Islet of Langerhans (tissue), 1 donor: ENCODE data around the gene ITPKC.
"Not testable (repeated sequence)": the region's sequence is repeated elsewhere in the genome, so short reads cannot be mapped to it uniquely, and the experiment has no call there.

Experiments used
- FAIRE-seq: peaks from one replicate; lab custom pipeline; 2011; peaks lifted over from hg19 to GRCh38; lab: Jason Lieb, UNC

ITPKC gene

DNA sequence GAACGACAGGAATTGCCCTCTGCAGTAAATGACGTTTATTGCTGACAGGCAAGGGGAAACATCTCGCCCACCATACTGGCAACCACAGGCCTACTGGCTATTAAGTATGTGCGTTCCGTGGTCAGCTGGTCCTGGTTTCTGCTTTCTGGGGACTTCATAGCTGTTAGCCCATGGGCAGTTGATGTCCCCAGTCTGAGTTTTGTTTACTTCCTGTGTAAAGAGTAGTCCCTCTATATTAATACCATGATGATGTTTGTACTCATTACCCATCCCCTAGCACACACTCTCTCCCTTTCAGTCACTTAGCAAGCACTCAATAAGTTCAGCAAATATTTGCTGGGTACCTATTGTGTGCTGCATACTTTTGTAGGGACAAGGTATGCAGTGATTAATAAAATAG lies 52.0 kb downstream of the ITPKC start:
- no peak for FAIRE-seq

DNA sequence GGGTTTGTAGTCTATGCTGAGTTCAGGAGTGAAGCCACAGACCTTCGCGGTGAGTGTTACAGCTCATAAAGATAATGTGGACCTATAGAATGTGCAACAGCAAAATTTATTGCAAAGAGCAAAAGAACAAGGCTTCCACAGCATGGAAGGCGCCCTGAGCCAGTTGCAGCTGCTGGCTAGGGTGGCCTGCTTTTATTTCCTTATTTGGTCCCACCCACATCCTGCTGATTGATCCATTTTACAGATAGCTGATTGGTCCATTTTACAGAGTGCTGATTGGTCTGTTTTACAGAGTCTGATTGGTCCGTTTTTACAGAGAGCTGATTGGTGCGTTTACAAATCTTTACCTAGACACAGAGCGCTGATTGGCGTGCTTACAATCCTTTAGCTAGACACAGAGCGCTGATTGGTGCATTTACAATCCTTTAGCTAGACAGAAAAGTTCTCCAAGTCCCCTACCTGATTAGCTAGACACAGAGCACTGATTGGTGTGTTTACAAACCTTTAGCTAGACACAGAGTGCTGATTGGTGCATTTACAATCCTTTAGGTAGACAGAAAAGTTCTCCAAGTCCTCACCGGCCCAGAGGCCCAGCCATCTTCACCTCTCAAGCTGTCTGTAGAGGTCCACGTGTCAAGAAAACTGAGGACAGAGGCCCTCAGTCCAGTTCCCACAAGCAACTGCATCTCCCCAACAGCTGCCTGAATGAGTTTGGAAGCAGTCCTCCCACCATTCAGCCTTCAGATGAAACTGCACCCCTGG lies 54.4 kb downstream of the ITPKC start:
- not testable (repeated sequence) for FAIRE-seq

DNA sequence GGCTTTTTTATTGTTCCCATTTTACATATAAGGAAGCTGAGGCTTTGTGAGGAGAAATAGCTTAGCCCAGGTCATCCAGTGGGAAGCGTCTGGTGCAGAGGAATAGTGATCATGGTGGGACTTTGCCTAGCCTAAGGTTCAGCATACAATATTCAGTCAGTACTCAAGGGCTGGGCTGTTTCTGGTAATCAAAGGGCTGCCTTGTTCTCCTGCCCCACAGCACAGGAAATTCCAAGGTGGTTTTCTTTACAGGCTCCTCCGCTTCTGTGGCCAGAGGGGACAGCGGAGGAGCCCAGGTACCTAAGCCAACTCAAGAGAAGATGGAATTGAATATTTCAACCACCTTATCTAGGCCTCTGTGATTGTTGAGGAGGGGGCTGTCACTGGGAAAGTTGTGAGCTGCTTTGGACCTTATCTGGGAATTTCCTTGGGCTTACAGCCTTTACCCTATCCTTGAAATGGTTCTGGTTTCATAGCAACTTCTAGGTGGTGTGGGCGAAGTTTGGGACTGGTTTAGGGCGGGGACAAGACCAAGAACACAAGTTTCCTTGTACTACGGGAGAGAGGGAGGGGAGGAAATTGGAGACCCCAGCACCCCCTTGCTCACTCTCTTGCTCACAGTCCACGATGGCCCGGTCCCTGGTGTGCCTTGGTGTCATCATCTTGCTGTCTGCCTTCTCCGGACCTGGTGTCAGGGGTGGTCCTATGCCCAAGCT lies 58.2 kb downstream of the ITPKC start, which contains the start of gene MIA:
Gene MIA (plus strand): TSS at position 606 of the 716 bp plus-strand sequence. CDS start 22 bp downstream, at position 628.
- no peak for FAIRE-seq

DNA sequence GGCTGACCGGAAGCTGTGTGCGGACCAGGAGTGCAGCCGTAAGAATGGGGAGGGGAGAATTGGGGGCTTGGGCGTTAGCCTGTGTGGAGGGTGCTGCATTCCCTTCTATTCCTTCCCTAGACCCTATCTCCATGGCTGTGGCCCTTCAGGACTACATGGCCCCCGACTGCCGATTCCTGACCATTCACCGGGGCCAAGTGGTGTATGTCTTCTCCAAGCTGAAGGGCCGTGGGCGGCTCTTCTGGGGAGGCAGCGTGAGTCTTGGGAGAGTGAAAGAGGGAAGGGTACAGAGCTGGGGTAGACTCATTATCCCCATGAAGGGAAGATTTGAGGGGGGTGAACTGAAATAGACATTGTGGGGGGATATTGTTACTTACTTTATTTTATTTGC lies 58.7 kb downstream of the ITPKC start:
- FAIRE-seq = no peak

DNA sequence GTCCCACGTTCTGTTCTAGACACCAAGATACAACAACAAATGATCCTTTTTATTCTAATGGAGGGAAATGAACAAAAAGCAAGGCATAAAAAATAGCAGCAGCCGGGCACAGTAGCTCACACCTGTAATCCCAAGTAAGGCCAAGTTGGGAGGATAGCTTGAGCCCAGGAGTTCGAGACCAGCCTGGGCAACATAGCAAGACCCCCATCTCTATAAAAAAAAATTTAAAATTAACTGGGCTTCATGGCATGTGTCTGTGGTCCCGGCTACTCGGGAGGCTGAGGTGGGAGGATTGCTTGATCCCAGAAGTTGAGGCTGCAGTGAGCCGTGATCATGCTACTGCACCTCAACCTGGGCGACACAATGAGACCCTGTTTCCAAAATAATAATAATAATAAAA lies 59.5 kb downstream of the ITPKC start:
- no peak for FAIRE-seq

DNA sequence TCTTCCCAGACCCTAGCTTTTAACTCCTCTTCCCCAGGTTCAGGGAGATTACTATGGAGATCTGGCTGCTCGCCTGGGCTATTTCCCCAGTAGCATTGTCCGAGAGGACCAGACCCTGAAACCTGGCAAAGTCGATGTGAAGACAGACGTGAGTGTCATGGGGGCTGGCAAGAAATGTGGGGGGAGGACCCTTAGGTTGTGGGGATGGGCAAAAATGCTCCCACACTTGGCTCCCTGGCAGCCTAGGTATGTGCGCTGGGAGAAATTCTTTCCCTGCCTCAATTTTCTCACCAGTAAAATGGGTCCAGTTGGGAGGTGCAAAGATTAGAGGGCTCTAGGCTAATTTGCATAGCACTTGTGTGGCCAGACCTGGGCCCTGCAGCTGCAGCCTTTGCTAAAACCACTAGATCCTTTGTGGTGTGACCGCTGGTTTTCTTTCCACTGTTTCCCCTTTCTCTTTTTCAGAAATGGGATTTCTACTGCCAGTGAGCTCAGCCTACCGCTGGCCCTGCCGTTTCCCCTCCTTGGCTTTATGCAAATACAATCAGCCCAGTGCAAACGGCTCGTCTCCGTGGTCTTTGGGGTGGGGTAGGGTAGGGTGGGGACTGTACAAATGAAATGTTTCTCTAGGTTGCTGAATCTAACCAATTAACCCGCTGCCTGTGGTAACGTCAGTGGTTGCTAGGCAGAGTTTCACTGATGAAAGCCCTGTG lies 60.2 kb downstream of the ITPKC start:
- FAIRE-seq = no peak

DNA sequence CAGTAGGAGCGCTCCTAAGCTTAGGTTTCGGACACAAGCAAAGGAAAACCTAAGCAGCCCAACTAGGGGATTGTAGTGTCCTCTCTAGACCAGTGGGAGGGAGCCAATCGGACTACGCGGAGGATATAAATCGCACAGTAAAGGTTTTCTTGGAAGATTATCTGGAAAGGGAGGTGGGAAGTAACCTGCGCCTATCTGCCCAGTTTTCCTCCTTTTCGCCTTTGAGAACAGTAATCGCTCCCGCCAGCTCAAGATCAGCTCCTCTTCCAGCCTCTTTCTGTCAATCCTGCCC lies 60.7 kb downstream of the ITPKC start:
- FAIRE-seq = no peak

DNA sequence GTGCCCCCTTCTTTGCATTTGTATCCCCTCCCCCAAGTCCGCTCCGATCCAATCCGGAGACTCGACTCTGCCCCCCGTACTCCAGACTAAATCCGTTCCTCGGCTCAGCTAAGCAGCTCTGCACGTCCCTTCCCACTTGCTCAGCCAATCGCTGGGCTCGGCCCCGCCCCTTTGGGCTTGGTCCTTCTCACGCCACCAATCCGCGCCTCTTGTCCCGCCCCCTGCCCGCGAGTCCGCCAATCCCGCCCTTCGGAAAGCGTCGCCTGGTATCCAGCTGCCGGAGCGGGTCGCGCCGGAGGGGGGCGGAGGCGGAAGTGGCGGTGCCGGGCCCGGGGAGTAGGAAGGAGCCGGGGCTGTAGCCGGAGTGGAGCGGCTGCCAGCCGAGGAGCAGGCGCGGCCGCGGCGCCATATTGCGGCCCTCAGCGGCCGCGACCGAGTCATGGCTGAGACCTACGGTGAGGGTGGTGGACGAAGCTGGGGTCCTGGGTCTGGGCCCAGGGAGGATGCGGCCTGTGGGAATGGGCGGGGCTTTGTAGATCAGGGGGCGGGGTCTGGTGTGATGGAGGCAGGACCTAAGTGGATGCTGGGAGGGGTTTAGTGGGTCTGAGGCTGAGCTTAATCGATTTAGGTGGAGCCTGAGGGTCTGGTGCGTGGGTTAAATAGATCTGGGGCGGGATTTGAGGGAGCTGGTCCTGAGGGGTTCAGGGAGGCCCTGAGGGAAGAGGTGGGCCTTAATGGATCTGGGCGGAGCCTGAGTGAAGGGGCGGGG lies 61.2 kb downstream of the ITPKC start, which contains the start of gene RAB4B:
Gene RAB4B (plus strand): TSS at position 311 of the 769 bp plus-strand sequence. CDS start 129 bp downstream, at position 440.
- FAIRE-seq = no peak

DNA sequence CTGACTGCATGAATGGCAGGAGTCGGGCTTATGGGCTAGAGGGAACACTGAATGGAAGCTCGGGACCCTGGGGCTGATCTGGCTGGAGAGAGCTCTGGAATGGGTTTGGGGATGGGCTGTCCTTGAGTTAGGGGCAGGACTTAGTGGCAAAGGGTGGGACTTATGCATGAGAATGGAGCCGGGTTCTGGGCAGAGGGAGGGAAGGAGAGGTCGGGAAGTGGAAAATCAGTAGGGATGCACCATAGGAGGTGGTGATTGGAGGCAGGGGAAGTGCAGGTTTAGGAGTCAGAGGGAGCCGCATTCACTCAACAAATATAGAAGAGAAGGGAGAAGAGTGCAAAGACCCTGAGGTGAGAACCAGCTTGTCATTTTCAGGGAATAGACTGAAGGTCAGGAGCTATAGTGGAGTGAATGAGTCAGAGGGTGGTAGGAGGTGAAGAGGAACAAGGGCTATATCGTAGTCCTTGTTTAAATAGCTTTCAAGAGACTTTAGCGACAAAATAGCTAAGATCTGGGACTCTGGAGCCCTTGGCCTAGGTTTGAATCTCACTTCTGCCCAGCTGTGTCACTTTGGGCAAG lies 61.9 kb downstream of the ITPKC start:
- FAIRE-seq = no peak

DNA sequence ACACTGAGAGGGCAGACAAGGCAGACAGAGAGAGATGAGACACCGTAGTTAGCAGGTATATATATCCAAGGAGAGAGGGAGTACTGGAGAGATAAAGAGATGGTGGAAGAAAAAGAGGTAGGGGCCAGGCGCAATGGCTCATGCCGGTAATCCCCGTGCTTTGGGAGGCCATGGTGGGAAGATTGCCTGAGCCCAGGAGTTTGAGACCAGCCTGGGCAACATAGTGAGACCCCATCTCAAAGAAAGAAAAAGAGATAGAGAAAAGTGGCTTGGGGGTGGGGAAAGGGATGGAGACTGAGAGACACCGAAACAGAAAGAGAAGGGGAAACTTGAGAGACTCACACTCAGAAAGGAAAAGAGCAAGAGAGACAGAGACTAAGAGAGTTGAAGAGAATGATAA lies 63.7 kb downstream of the ITPKC start:
- no peak for FAIRE-seq

DNA sequence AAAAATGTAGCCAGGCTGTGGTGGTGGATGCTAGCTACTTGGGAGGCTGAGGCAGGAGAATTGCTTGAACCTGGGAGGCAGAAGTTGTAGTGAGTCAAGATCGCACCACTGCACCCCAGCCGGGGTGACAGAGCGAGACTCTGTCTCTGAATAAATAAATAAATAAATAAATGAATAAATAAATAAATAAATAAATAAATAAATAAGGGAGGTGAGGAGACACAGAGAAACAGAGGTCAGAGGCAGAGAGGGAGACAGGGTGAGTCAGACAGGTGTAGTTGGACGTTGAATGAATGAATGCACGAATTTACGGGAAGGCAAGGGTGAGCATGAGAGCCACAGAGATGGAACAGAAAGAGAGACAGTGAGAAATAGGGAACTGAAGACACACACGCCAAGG lies 64.2 kb downstream of the ITPKC start:
- no peak for FAIRE-seq

DNA sequence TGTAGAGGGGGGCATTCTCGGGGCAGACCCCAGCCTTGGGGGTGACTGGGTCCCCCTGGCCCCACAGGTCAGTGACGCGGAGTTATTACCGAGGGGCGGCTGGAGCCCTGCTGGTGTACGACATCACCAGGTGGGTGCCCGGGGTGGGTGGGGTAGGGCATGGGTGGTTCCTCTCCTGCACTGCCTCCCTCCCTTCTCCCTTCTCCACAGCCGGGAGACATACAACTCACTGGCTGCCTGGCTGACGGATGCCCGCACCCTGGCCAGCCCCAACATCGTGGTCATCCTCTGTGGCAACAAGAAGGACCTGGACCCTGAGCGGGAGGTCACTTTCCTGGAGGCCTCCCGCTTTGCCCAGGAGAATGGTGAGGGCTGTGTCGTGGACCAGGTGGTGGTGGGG lies 66.8 kb downstream of the ITPKC start:
- FAIRE-seq = no peak

DNA sequence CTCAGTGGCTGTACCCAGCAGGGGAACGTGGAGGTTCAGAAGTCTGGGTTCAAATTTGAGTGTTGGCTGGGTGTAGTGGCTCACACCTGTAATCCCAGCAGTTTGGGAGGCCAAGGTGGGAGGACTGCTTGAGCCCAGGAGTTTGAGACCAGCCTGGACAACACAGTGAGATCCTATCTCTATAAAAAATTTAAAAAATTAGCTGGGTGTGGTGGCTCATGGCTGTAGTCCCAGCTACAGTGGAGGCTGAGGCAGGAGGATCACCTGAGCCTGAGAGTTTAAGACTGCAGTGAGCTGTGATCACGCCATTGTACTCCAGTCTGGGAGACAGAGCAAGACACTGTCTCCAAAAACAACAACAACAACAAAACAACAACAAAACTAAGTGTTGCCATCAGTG lies 67.2 kb downstream of the ITPKC start:
- not testable (repeated sequence) for FAIRE-seq

DNA sequence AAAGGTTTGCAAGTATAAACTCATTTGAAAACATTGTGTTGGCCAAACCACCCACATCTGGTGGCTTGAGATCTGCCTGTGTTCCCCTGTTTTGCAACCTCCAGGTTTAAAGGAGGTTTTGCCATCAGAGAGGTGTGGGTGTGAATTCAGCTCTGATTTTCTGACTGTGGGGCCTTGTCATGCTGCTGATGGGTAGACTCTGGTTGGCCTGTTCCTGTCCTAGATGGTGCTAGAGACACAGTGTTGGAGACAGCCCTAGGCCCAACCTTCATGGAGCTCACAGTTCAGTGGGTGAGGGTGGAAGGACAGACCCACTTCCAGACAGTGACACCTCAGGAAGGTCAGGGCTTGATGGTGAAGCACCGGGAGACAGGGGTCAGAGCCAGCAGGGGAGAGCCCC lies 68.6 kb downstream of the ITPKC start:
- no peak for FAIRE-seq

DNA sequence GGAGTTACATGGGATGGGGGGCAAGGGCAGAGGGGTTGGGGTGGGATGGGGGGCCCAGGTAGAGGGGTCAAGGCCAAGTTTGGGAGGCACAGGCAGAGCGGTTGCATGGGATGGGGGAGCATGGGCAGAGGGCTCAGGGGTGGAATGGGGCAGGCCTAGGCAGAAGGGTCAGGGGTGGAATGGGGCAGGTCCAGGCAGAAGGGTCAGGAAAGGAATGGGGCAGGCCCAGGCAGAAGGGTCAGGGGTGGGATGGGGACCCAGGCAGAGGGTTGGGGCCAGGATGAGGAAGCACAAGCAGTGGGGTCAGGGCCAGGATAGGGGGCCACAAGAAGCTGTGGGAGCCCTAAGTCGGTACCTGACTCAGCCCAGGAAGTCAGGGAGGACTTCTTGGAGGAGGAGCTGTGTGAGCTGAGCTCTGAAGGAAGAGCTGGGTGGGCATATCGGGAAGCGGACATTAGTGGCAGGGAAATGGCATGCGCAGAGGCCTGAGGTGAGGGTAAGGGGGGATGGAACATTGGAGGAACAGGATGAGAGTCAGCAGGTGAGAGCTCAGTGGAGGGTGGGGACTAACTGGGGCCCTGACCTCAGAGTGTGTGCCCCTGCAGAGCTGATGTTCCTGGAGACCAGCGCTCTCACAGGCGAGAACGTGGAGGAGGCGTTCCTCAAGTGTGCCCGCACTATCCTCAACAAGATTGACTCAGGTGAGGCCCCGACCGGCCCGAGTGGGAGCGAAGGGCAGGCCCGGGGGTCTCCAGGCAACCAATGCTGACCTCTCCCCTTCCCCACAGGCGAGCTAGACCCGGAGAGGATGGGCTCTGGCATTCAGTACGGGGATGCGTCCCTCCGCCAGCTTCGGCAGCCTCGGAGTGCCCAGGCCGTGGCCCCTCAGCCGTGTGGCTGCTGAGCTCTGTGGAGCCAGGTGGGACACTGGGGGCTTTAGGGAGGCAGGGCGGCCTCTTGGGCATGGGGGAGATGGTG lies 69.4 kb downstream of the ITPKC start:
- FAIRE-seq = no peak
